HepG2 (cell line): ENCODE results near the gene SNX3. TPM values are rescaled to one million over a fixed set of nuclear protein-coding genes. Genes with fewer than 3 reads are reported as not detected.

ENCODE experiments used
- ETS1 ChIP-seq: sonication (generic); formaldehyde crosslinking; IDR thresholded peaks from 2 replicates; pipeline ENCODE4 v1.4.0; 2020; ENCODE audit warnings: missing genetic modification reagents
- GPN1 ChIP-seq: sonication (generic); formaldehyde crosslinking; IDR thresholded peaks from 2 replicates; pipeline ENCODE4 v1.5.1; 2020; ENCODE audit warnings: missing genetic modification reagents, borderline replicate concordance
- HOXA5 ChIP-seq: sonication (generic); formaldehyde crosslinking; IDR thresholded peaks from 2 replicates; pipeline ENCODE4 v1.4.0; 2020; ENCODE audit warnings: missing genetic modification reagents
- MED8 ChIP-seq: sonication (generic); formaldehyde crosslinking; IDR thresholded peaks from 2 replicates; pipeline ENCODE4 v1.8.1; 2023; ENCODE audit warnings: mild to moderate bottlenecking, missing genetic modification reagents; ENCODE audit not compliant: insufficient replicate concordance
- PCBP1 ChIP-seq: fragments of 200-400 bp; formaldehyde crosslinking; IDR thresholded peaks from 2 replicates; pipeline ENCODE4 v1.6.1; 2017; ENCODE audit warnings: mild to moderate bottlenecking, low read depth, low read length, borderline replicate concordance
- POLR2A ChIP-seq, 2 experiments: IDR thresholded peaks; 2 replicates each; pipeline ENCODE4 v1.6.1; 2011; ENCODE audit warnings: low read depth in 2 of 2, low read length in 2 of 2, mild to moderate bottlenecking in 1 of 2, moderate library complexity in 1 of 2; ENCODE audit not compliant: insufficient read depth in 1 of 2
- RFX3 ChIP-seq: IDR thresholded peaks from 2 replicates; pipeline ENCODE4 v1.6.1; 2016; ENCODE audit warnings: missing biosample characterization, missing genetic modification reagents
- SIX1 ChIP-seq: sonication (generic); formaldehyde crosslinking; IDR thresholded peaks from 2 replicates; pipeline ENCODE4 v1.4.0; 2020; ENCODE audit warnings: missing genetic modification reagents, borderline replicate concordance
- TARDBP ChIP-seq: sonication (generic); formaldehyde crosslinking; IDR thresholded peaks from 2 replicates; pipeline ENCODE4 v1.8.0; 2022; ENCODE audit warnings: mild to moderate bottlenecking, missing genetic modification reagents
- ZMYM4 ChIP-seq: sonication (generic); formaldehyde crosslinking; IDR thresholded peaks from 2 replicates; pipeline ENCODE4 v1.8.1; 2023; ENCODE audit warnings: mild to moderate bottlenecking, missing genetic modification reagents
- ZNF24 ChIP-seq: fragments of 450-650 bp; IDR thresholded peaks from 2 replicates; pipeline ENCODE4 v1.6.1; 2017; ENCODE audit warnings: antibody characterized with exemption, mild to moderate bottlenecking
- ZNF607 ChIP-seq: sonication (generic); formaldehyde crosslinking; IDR thresholded peaks from 2 replicates; pipeline ENCODE4 v1.5.1; 2020; ENCODE audit warnings: missing genetic modification reagents, mild to moderate bottlenecking, borderline replicate concordance
- ZNF609 ChIP-seq: sonication (generic); formaldehyde crosslinking; IDR thresholded peaks from 2 replicates; pipeline ENCODE4 v1.4.0; 2020; ENCODE audit warnings: mild to moderate bottlenecking, missing genetic modification reagents, borderline replicate concordance
- ZNF660 ChIP-seq: sonication (generic); formaldehyde crosslinking; IDR thresholded peaks from 2 replicates; pipeline ENCODE4 v1.5.1; 2020; ENCODE audit warnings: mild to moderate bottlenecking, low read depth, missing genetic modification reagents, borderline replicate concordance
- ZNF75D ChIP-seq: sonication (generic); formaldehyde crosslinking; IDR thresholded peaks from 2 replicates; pipeline ENCODE4 v1.8.1; 2023; ENCODE audit warnings: missing genetic modification reagents, mild to moderate bottlenecking, borderline replicate concordance
- polyA plus RNA-seq, 8 experiments: library from polyadenylated mRNA; depleted of rRNA in 3 of 8; stranded (reverse) in 7 of 8; unstranded in 1 of 8; fragments of >200 nt; fragmentation: Illumina TruSeq in 4 of 8; extraction: Trizol in 4 of 8; gene quantifications; 2 replicates each; pipeline versions ENCODE4 v1.2.1 to v1.2.3, GENCODE V29; 2011 to 2016; ENCODE audit warnings: low read depth in 4 of 8, missing spikeins in 1 of 8, mixed read lengths in 1 of 8; ENCODE audit not compliant: insufficient read depth in 1 of 8
- total RNA-seq, 5 experiments: library from RNA; depleted of rRNA; stranded (reverse); fragments of >200 nt; fragmentation: Illumina TruSeq; extraction: Trizol; gene quantifications; 2 replicates each; pipeline ENCODE4 v1.2.3, GENCODE V29; 2016; ENCODE audit warnings: low read depth in 1 of 5
- TF ChIP-seq, protein P1 (sequence below): sonication (generic); formaldehyde crosslinking; IDR thresholded peaks from one replicate; pipeline ENCODE4 v1.5.1; 2020; ENCODE audit warnings: mild to moderate bottlenecking, missing genetic modification reagents; ENCODE audit errors: not compliant biosample characterization

Gene SNX3
- total and polyA plus RNA-seq, 2 of the 13 experiments (the other 11 are each of a cell fraction or from before 2014, with no cell fraction given), result 84.9 to 226 TPM

- TF ChIP-seq, protein P1, sequence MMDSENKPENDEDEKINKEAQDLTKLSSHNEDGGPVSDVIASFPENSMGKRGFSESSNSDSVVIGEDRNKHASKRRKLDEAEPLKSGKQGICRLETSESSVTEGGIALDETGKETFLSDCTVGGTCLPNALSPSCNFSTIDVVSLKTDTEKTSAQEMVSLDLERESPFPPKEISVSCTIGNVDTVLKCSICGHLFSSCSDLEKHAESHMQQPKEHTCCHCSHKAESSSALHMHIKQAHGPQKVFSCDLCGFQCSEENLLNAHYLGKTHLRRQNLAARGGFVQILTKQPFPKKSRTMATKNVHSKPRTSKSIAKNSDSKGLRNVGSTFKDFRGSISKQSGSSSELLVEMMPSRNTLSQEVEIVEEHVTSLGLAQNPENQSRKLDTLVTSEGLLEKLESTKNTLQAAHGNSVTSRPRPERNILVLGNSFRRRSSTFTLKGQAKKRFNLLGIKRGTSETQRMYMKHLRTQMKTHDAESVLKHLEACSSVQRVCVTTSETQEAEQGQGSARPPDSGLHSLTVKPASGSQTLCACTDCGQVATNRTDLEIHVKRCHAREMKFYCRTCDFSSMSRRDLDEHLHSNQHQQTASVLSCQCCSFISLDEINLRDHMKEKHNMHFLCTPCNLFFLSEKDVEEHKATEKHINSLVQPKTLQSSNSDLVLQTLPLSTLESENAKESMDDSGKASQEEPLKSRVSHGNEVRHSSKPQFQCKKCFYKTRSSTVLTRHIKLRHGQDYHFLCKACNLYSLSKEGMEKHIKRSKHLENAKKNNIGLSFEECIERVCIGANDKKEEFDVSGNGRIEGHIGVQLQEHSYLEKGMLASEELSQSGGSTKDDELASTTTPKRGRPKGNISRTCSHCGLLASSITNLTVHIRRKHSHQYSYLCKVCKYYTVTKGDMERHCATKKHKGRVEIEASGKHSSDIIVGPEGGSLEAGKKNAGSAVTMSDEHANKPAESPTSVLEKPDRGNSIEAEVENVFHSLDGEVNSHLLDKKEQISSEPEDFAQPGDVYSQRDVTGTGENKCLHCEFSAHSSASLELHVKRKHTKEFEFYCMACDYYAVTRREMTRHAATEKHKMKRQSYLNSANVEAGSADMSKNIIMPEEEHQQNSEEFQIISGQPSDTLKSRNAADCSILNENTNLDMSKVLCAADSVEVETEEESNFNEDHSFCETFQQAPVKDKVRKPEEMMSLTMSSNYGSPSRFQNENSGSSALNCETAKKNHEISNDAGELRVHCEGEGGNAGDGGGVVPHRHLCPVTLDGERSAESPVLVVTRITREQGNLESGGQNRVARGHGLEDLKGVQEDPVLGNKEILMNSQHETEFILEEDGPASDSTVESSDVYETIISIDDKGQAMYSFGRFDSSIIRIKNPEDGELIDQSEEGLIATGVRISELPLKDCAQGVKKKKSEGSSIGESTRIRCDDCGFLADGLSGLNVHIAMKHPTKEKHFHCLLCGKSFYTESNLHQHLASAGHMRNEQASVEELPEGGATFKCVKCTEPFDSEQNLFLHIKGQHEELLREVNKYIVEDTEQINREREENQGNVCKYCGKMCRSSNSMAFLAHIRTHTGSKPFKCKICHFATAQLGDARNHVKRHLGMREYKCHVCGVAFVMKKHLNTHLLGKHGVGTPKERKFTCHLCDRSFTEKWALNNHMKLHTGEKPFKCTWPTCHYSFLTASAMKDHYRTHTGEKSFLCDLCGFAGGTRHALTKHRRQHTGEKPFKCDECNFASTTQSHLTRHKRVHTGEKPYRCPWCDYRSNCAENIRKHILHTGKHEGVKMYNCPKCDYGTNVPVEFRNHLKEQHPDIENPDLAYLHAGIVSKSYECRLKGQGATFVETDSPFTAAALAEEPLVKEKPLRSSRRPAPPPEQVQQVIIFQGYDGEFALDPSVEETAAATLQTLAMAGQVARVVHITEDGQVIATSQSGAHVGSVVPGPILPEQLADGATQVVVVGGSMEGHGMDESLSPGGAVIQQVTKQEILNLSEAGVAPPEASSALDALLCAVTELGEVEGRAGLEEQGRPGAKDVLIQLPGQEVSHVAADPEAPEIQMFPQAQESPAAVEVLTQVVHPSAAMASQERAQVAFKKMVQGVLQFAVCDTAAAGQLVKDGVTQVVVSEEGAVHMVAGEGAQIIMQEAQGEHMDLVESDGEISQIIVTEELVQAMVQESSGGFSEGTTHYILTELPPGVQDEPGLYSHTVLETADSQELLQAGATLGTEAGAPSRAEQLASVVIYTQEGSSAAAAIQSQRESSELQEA (CRISPR knock-in tag), result no peak
- TF ChIP-seq RFX3 (CRISPR knock-in tag), result no peak
- no peak for TF ChIP-seq PCBP1
- no peak for TF ChIP-seq ZNF607 (CRISPR knock-in tag)
- TF ChIP-seq GPN1, result no peak
- no peak for TF ChIP-seq ZNF75D
- TF ChIP-seq HOXA5 (CRISPR knock-in tag), result no peak
- no peak for TF ChIP-seq ZNF24
- TF ChIP-seq ETS1, result no peak
- no peak for TF ChIP-seq ZNF609 (CRISPR knock-in tag)
- TF ChIP-seq ZMYM4, result no peak; the same call in 1 of the 2 replicates
- TF ChIP-seq ZNF660 (CRISPR knock-in tag), result no peak
- TF ChIP-seq POLR2A (IDR thresholded peaks at IDR 0.05; ENCODE audit: insufficient read depth in 1 of 2, low read depth in 2 of 2, low read length in 2 of 2), result no peak
- no peak for TF ChIP-seq MED8
- no peak for TF ChIP-seq TARDBP (CRISPR knock-in tag)
- TF ChIP-seq SIX1 (CRISPR knock-in tag), result no peak
Measured at GRCh38 chr6:108175592-108176279, 85.1 kb downstream of the SNX3 start (continued).
